HG03558 (cell line): ENCODE results near the gene P2RX4.
"Not testable (repeated sequence)": the region's sequence is repeated elsewhere in the genome, so short reads cannot be mapped to it uniquely, and the experiment has no call there.

Source experiments
- ATAC-seq: cut with Tn5 transposase; IDR thresholded peaks from one replicate; pipeline ENCODE4 v1.9.1; 2021; ENCODE audit warnings: moderate number of reproducible peaks; ENCODE audit not compliant: unreplicated experiment; ENCODE audit errors: extremely low read depth

The P2RX4 gene

DNA sequence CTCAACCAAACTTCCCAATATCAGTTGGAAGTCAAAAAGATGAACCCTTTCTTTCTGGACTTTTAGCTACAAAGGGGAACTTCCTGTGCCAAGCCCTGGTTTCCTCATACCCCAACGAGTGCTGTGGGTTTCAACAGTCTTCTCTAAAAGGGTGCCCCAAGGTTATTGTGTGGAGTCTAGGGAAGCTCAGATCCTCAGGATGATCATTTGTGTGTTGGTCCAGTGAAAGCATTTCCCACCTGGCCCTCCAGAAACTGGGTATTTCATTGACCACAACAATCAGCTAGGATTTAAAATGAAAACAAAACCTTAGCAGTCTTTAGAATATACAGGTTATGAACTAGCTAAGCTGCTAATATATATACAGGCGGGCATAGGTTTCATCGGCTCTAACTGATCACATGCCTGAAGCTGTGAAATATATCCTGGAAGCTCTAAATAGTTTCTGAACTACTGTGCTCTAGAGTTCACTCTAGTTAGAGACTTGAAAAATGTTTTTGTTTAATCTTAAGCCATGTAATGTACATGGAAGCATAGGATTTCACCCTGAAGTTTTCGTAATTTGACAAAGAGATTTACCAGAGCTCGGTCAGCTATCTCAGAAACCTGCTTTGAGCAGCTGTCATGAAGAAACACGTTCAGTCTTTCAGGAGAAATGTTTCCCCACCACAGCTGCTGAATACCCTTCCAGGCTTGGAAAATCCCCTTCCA, 29.6 kb downstream of the P2RX4 start:
- no peak for ATAC-seq

DNA sequence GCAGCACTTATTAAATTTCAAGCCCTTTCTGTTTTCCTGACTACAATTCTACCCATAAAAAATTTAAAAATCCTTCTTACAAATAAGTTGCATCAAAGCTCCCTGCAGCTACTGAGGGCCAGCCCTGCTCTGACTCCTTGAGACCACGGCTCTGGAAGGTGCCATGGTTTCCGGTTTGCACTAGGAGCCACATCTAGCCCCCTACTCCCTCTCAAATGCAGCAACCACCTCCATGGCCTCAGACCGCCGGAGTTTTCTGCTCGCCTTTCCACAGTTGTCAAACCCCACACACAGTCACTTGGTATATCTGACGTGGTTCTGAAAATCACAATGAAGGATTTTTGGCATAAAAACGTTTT, 30.1 kb downstream of the P2RX4 start:
- ATAC-seq: no peak

DNA sequence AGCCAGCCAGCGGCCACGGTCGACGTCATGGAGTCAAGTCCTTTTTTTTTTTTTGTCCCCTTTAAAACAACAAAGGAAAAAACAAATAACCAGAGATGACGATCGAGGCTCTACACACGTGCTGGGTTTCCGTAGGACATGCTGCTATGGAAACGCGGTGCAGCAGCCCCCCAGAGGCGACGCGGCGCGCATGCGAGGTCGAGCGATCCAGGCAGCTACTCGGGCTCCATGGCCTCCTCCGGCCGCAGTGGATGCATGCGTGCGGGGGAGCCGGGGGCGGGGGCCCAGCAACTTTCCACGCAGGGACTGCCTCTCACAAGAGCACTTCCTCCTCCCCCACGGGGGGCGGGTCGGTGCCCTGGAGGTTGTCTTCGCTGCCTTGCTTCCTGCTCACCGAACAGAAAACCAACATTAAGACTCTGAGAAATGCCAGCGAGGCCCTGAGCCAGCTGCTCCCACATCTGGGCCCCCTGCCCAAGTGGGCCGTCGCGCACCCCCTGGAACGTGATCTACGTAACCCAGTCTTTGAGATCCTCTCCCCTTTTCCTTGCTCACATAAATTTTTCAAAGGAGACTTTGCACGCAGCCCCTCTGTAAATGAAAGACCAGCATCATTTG, 30.7 kb downstream of the P2RX4 start:
- ATAC-seq: no peak

DNA sequence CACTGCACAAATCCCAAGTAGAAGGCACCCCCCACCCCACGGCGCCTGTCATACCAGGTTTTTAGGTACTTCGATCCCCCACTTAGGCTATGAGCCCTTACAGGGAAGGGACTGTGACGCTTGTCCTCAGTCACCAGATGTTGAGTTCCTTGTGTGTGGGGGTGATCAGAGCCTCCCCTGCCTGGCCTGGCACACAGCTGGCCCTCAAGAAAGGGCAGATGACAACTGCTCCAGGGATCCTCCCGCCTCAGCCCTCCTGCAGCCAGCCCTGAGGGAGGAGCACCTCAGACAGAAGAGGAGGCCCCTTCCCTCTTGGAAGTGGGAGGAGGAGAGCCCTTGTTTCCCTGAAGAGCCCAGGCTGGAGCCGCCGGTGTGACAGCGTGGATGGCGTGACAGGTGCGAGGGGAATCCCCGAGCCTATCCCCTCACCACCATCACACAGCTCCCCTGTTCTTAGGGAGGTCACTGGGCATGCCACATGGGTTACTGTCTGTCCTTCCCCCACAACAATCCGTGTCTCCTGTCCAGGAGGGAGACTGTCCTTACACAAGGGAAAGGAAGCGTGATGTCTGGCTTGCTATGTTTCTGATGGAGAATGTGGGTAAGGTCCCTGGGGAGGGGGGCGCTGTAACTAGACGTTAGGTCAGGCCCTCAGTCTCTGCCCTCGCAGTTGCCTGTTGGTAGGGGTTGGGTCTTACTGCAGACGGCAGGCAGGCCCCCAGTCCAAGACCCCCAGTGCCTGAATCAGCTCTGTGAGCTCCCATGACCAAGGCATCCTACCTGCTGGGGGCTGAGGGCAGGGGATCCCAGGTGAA, 31.4 kb downstream of the P2RX4 start:
- no peak for ATAC-seq

DNA sequence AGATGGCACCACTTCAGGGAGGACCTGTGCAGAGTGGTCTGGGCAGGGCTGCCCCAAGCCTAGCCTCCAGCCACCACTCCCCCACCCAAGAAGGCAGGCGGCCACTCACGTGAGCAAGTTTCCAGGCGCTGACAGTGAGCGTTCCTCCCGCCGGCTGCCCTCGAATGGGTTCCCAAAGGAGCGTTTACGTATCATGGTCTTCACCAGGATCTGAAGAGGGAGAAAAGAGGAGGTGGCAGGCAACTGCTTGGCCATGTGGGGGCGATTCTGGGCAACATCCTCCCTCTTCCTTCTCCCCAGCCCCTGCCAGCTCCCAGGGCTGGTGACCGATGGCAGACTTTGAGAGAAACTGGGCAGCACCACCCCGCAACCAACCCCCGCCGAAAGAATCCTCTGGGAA, 35.1 kb downstream of the P2RX4 start:
- ATAC-seq: no peak

DNA sequence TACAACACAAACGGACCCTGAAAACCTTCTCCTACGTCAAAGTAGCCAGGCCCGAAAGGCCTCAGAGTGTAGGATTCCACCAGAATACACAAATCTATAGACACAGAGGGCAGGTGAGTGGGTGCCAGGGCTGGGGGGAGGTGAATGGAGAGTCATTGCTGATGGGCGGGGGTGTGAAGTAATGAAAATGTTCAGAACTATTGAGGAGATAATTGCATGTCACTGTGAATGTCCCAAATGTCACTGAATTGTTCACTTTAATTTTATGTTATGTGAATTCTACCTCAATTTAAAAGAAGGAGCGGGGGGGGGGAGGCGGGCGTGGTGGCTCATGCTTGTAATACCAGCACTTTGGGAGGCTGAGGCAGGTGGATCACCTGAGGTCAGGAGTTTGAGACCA, 36.0 kb downstream of the P2RX4 start:
- no peak for ATAC-seq

DNA sequence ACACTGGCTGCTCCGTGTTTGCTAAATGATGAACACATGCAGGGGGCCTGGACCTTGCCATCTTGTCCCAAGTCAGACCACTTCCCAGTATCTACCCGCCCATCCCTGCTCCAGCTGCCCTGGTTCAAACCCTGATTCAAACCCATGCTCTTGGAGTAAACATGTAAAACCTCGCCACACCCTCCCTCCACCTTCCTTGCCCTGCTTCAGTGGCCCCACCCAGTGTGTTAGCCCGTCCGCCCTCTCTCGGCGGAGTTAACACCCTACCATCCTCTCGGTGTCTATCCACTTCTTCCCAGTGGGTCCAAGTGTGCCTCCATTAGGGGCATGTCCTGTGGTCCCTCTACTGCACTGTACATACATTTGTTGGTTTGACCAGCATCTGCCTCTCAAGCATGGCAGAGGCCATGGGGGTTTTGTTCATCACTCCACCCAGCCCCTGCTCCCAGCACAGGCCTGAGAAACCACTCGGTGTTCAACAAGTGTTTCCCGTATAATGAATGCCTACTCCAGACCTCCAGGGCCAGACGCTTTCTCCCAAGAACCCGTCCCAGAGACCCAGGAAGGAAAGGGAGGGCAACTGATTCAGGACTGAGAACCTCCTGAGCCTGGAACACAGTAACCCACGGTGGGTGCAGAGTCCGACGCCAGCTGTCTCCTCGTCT, 37.1 kb downstream of the P2RX4 start:
- no peak for ATAC-seq

DNA sequence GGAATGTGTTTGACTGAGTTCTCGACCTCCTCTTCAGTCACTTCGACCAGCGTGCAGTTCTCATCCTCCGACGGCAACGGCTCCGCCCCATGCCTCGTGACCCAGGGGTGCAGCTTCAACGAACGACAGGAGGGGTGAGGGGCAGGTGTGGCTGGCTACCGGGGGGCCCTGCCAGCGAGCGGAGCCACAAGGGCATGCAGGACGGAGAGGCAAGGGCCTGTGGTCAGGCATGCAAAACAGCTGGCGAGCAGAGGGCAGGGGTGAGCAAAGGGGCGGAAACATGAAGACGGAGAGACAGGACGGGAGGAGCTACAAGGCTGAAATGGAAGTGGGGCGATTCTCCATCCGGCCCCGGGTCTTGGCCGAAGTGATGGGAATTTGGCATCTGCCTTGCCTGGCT, 38.7 kb downstream of the P2RX4 start:
- ATAC-seq: no peak

DNA sequence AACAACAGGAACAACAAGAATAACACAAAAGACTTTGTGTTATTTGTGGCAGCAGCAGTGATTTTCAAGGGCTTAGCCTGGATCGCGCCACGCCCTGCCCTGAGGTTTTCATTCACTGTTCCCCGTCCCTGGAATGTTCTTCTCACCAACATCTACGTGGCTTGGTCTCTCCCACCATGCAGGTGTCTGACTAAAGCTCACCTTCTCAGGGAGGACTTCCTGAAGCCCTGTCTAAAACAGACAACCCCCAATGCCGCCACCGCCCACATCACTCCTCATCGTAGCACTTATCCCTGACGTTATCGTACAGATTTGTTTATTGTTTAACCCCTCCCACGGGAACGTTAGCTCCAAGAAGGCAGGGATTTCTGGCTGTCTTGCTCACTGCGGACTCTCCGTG, 40.4 kb downstream of the P2RX4 start:
- no peak for ATAC-seq

DNA sequence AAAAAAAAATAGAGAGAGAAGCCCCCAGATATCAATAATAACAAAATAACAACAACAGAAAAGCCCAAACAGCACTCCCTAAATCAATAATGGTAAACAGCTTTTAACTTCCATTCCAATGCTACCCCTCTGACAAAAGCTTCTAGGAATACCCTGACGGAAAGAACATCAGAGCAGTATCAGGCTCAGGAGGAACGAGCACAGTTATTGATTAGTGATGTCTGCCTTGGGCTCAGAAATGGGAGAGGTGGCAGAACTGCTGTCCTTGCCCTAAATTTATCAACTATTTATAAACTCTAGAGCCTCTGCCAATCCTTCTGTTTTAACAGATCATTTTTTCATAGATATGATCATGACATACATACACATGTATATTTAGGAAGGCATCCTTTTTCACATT, 41.9 kb downstream of the P2RX4 start:
- no peak for ATAC-seq

DNA sequence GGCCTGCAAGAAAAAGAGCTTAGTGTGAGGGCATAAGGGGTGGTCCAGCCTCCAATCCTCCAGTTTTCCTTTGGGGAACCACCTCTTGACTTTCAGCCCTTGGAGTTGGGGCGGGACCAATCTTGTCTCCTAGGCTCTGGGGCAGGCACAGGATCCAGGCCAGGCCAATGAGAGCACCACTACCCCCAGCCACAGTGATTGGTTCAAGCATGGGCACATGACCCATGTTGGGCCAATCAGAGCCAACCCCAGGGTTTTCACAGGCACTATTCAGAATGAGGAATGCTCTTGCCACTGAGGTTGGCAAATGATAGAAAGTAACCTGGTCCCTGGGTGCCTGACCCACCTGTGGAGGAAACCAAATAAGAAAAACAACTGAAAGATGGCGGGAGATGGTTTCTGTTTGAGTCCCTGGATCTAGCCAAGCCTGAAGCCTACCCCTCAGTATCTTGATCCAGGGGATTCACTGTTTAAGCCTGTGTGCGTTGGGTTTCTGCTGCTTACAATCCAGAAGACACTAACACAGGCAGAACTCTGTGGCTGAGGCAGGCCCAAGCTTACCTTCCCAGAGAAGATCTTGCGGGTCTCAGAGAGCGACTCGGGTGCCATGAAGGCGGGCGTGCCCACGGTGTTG, 42.9 kb downstream of the P2RX4 start:
- ATAC-seq: no peak

DNA sequence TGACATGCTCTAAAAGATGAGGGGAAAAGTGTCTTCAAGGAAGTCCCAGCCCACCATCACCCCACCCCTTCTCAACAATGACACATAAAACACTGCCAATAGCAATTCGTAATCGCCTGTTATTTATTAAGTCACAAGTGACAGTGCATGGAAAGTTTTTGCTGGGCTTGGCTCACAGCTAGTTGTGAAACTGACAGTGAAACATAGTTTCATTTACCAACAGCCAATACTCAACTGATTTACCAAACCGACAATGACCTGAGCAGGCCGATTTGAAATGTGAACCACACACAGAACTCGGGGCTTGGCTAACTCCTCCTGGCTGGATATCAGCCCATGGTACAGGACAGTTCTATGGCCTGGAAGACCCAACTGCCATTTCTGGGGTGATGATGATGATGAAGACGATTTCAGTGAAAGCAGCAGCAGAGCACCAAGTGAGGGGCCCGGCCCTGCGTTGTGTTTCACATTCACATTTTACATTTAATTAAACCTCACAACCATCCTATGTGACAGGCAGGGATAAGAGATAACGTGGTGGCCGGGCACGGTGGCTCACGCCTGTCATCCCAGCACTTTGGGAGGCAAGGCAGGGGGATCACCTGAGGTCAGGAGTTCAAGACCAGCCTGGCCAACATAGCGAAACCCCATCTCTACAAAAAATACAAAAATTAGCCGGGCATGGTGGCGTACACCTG, 43.9 kb downstream of the P2RX4 start:
- no peak for ATAC-seq

DNA sequence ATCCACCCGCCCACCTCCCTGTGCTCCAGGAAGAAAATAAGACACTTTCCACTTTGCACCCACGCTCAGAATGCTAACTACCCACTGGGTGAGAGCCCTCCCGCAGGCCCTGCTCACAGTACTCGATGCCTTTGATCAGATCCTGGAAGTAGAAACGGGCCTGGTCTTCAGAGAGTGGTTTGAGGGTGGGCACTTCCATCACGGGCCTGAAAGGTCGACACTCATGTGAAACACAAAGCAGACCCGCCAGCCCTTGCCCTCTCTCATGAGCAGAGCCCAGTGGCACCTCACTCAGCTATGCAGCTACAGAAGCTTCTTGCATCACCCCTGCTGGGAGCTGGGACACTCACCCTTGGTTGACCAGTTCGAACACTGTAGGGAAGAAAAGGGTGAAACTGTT, 45.5 kb downstream of the P2RX4 start:
- ATAC-seq: no peak

DNA sequence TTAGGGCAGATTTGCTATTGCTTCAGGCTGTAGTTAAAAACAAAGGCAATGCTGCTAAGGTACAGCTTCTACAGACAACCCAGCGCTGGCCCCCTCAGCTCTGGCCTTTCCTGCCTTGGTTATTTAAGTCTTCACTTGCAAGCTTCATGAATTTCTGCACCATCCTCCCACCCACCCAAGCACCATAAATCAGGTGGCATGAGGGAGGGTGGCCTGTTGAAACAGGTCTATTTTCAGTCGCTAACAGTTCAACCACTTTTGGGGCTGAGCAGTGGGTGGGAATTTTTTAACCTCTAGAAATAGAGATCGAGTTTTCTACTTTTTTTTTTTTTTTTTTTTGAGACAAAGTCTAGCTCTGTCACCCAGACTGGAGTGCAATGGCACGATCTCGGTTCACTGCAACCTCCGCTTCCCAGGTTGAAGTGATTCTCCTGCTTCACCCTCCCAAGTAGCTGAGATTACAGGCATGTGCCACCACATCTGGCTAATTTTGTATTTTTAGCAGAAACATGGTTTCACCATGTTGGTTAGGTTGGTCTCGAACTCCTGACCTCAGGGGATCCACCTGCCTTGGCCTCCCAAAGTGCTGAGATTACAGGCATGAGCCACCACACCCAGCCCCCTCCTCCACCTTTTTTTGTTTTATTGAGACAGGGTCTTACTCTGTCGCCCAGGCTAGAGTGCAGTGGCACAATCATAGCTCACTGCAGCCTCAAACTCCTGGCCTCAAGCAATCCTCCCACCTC, 47.9 kb downstream of the P2RX4 start:
- ATAC-seq: not testable (repeated sequence)

DNA sequence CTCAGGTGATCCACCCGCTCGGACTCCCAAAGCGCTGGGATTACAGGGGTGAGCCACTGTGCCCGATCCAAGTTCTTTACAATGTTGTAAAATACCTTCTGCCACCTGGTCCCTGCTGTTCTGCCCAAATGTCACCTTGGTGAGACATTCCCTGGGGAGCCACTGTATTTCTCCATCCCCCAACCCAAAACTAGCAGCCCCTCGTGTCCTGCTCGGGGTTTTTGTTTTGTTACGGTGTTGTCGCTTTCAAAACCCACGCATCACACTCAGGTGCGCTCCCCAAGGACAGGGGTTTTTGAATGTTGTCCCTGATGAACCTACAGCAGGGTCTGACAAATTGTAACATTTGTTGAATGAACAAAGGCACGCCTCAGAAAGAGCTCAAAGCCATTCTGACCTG, 49.1 kb downstream of the P2RX4 start:
- no peak for ATAC-seq

DNA sequence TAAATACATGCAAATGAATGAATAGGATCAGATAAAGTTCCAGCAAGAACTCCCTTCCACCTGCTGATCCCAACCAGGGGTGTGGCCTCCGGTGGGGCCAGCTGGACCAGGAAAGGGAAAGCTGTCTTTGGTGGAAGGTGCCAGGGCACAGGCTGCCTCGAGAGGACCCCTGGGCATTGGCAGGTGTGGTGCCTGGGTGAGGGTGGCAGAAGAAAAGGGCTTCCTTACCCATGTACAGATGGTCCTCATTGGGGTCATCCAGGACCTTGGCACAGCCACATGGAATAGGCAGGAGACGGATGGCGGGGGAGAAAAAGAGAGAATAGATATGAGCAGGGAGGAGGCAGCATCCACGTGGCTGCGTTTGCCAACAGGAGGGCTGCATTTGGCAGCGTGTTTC, 50.2 kb downstream of the P2RX4 start:
- ATAC-seq: no peak

DNA sequence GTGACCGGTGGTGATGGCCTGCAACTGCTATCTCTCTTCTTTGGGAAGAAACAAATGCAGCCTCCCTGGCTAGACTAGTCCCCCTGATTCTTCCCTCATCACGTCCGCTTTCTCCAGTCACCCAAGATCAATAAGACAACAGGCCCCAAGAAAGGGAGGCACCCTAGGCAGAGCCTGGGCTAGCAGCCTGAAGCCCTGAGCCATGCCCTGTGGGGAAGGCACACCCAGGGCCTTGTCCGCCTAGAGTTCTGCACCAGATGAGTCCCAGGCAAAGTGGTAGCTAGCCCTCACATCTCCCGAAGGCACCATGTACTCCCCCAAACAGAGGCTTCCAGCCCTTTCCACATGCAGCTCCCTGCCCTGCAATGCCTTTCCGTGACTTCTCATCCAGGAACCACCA, 51.5 kb downstream of the P2RX4 start:
- no peak for ATAC-seq

DNA sequence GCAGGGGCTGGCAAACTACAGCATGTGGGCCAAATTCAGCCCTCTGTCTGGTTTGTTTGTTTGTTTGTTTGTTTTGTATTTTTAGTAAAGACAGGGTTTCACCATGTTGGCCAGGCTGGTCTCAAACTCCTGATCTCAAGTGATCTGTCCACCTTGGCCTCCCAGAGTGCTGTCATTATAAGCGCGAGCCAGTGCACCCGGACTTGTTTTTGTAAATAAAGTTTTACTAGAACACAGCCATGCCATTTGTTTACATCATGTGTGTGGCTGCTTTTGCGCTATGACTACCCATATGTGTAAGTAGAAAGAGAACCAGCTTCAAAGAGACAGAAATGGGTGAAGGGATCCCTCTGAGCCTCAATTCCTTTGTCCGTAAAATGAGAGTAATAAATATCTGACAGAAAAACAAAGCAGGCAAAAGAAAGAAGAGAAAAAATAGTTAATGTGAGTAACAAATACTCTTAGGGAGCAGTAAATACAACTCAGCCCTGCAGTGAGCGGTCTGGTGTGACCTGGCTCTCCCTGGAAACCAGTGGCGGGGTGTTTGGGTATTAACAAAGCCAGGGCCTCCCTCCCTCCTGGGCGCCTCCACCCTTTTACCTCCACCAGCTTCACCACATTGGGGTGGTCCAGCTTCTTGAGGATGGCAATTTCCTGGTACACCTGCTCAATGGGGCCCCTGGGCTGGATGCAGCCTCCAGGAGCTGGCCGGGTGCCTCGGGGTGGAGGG, 53.4 kb downstream of the P2RX4 start:
- ATAC-seq: no peak

DNA sequence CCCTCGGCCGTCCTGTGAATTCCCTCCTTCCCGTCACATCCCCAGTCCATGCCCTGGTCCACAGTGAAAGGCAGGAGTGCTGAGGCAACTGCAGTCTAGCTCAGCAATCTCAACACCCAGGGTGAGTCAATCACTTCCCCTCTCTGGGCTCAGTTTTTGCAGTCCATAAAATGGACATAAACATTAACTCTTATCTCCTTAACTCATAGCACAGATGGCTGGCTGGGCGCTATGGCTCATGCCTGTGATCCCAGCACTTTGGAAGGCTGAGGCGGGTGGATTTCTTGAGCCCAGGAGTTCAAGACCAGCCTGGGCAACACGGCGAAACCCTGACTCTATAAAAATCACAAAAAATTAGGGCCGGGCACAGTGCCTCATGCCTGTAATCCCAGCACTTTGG, 54.2 kb downstream of the P2RX4 start:
- ATAC-seq: no peak
